SK-N-SH treated with all-trans-retinoic acid at 6 μM for 48 hours (cell line): Measurements from ENCODE around the gene GJD2.

Experiments
- BACH2 ChIP-seq: fragments of 250-450 bp; sonication (Bioruptor Pico); IDR thresholded peaks from 2 replicates; pipeline ENCODE4 v1.9.0; 2021; ENCODE audit warnings: mild to moderate bottlenecking, borderline replicate concordance
- OSR1 ChIP-seq: fragments of 250-450 bp; sonication (Bioruptor Pico); IDR thresholded peaks from 2 replicates; pipeline ENCODE4 v1.8.0; 2022; ENCODE audit warnings: moderate library complexity, mild to moderate bottlenecking, inconsistent platforms
- PATZ1 ChIP-seq: fragments of 250-450 bp; sonication (Bioruptor Pico); IDR thresholded peaks from 2 replicates; pipeline ENCODE4 v1.8.0; 2020; ENCODE audit warnings: mild to moderate bottlenecking, moderate library complexity, borderline replicate concordance
- PPARA ChIP-seq: fragments of 250-450 bp; sonication (Bioruptor Pico); IDR thresholded peaks from 2 replicates; pipeline ENCODE4 v1.5.0; 2020; ENCODE audit warnings: mild to moderate bottlenecking, borderline replicate concordance
- TCF4 ChIP-seq: fragments of 250-450 bp; sonication (Bioruptor Pico); IDR thresholded peaks from 2 replicates; pipeline ENCODE4 v1.8.0; 2021; ENCODE audit warnings: mild to moderate bottlenecking, moderate library complexity, borderline replicate concordance
- ZNF565 ChIP-seq: fragments of 450-650 bp; formaldehyde crosslinking; conservative IDR thresholded peaks from 2 replicates; pipeline ENCODE4 v1.5.0; 2020; ENCODE audit warnings: low read depth, mild to moderate bottlenecking, moderate library complexity
- ZNF70 ChIP-seq: fragments of 450-650 bp; formaldehyde crosslinking; IDR thresholded peaks from 2 replicates; pipeline ENCODE4 v1.5.0; 2020; ENCODE audit warnings: mild to moderate bottlenecking, moderate library complexity
- ZNF8 ChIP-seq: fragments of 450-650 bp; formaldehyde crosslinking; IDR thresholded peaks from 2 replicates; pipeline ENCODE4 v1.5.0; 2020; ENCODE audit warnings: mild to moderate bottlenecking, moderate library complexity
- TF ChIP-seq, protein P1 (sequence below): fragments of 250-450 bp; sonication (Bioruptor Pico); IDR thresholded peaks from 2 replicates; pipeline ENCODE4 v1.5.1; 2020; ENCODE audit warnings: low read depth, mild to moderate bottlenecking, moderate library complexity

- TF ChIP-seq ZNF565 (no peak), TCF4 (CRISPR knock-in tag) (no peak), ZNF8 (no peak), PPARA (CRISPR knock-in tag) (no peak), OSR1 (CRISPR knock-in tag) (no peak), BACH2 (CRISPR knock-in tag) (no peak), PATZ1 (CRISPR knock-in tag) (no peak), ZNF70 (CRISPR knock-in tag) (no peak)
- TF ChIP-seq, protein P1, sequence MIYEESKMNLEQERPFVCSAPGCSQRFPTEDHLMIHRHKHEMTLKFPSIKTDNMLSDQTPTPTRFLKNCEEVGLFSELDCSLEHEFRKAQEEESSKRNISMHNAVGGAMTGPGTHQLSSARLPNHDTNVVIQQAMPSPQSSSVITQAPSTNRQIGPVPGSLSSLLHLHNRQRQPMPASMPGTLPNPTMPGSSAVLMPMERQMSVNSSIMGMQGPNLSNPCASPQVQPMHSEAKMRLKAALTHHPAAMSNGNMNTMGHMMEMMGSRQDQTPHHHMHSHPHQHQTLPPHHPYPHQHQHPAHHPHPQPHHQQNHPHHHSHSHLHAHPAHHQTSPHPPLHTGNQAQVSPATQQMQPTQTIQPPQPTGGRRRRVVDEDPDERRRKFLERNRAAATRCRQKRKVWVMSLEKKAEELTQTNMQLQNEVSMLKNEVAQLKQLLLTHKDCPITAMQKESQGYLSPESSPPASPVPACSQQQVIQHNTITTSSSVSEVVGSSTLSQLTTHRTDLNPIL (CRISPR knock-in tag) = no peak
Measured at GRCh38 chr15:34733621-34734020, 21.2 kb downstream of the GJD2 start.
